Sigmoid colon (tissue), 4 donors: Measurements from ENCODE around the gene ATP2B1.

Experiments used
- CTCF ChIP-seq, 4 experiments: fragments of 450-650 bp in 3 of 4; fragments of 200-600 bp in 1 of 4; IDR thresholded peaks; one replicate each; pipeline ENCODE4 v1.5.1; 2016 to 2019; ENCODE audit warnings: antibody characterized with exemption in 4 of 4, mild to moderate bottlenecking in 3 of 4, moderate library complexity in 2 of 4
- EP300 ChIP-seq, 4 donors: sonication (generic); formaldehyde crosslinking; IDR thresholded peaks; one replicate each; pipeline ENCODE4 v1.6.1; 2017; ENCODE audit warnings: antibody characterized with exemption in 4 of 4
- POLR2A ChIP-seq, 2 donors: fragments of 450-650 bp; IDR thresholded peaks; one replicate each; pipeline ENCODE4 v1.6.1; 2016; ENCODE audit warnings: antibody characterized with exemption in 2 of 2, mild to moderate bottlenecking in 2 of 2, moderate library complexity in 2 of 2
- POLR2AphosphoS5 ChIP-seq, 4 donors: sonication (generic); formaldehyde crosslinking; IDR thresholded peaks; one replicate each; pipeline ENCODE4 v1.6.1; 2017; ENCODE audit warnings: antibody characterized with exemption in 4 of 4

- TF ChIP-seq POLR2AphosphoS5 (IDR thresholded peaks at IDR 0.05) (no peak), CTCF (IDR thresholded peaks at IDR 0.05) (no peak), POLR2A (IDR thresholded peaks at IDR 0.05) (no peak), EP300 (IDR thresholded peaks at IDR 0.05) (no peak)
Observed at GRCh38 chr12:89621521-89621920, 87.1 kb downstream of the ATP2B1 start.
